Body of pancreas (tissue), 4 donors: ENCODE data around the gene DAB1. TPM values are rescaled to one million over a fixed set of nuclear protein-coding genes. Genes with fewer than 3 reads are reported as not detected.

Experiments
- ATAC-seq: fragments of 150-250 bp; one replicate; pipeline ENCODE4 v1.9.1; 2016
- DNase-seq, 4 donors: peaks; one replicate each; pipeline ENCODE4 v3.0.0-alpha.2; 2019
- H3K27ac ChIP-seq, 4 donors: fragments of 200-600 bp; sonication (generic); 1 replicate in 3 of 4; 2 replicates in 1 of 4; pipeline versions ENCODE4 v1.5.1 to v1.6.1; 2016 to 2019; ENCODE audit warnings: mild to moderate bottlenecking in 1 of 4, mixed read lengths in 1 of 4, moderate library complexity in 1 of 4
- H3K27me3 ChIP-seq, 2 donors: fragments of 200-600 bp; sonication (generic); one replicate each; pipeline ENCODE4 v1.6.0; 2016; ENCODE audit warnings: mild to moderate bottlenecking in 1 of 2
- H3K36me3 ChIP-seq, 2 donors: fragments of 200-600 bp; sonication (generic); replicated peaks in 1 of 2; 2 replicates each; pipeline ENCODE4 v1.5.1; 2016; ENCODE audit warnings: low read depth in 2 of 2; ENCODE audit not compliant: insufficient read depth in 1 of 2
- H3K4me1 ChIP-seq: fragments of 200-600 bp; sonication (generic); one replicate; pipeline ENCODE4 v1.6.0; 2016
- H3K4me3 ChIP-seq, 2 donors: fragments of 200-600 bp; sonication (generic); 1 replicate in 1 of 2; 2 replicates in 1 of 2; pipeline ENCODE4 v1.5.1; 2016 to 2019
- H3K9me3 ChIP-seq, 3 donors: fragments of 200-600 bp; sonication (generic); 1 replicate in 2 of 3; 2 replicates in 1 of 3; pipeline ENCODE4 v1.5.1; 2016
- CTCF ChIP-seq, 7 experiments: fragments of 450-650 bp in 4 of 7; fragments of 200-600 bp in 3 of 7; sonication (generic) in 3 of 7; IDR thresholded peaks; one replicate each; pipeline ENCODE4 v1.5.1; 2016 to 2019; ENCODE audit warnings: antibody characterized with exemption in 7 of 7
- POLR2A ChIP-seq, 3 donors: fragments of 450-650 bp; IDR thresholded peaks; one replicate each; pipeline ENCODE4 v1.6.1; 2016; ENCODE audit warnings: antibody characterized with exemption in 3 of 3, mild to moderate bottlenecking in 2 of 3
- WGBS, 2 donors: methylation state at CpG; one replicate each; pipeline ENCODE4 v1.1.5; 2017; 5-methylcytosine and 5-hydroxymethylcytosine counted together
- intact Hi-C: fragments of 100-400 bp; cut with DNase I; formaldehyde crosslinking; loops from one replicate; pipeline ENCODE4 v1.15.1; 2023
- total RNA-seq, 2 donors: library from RNA; depleted of rRNA; stranded (reverse); fragments of >200 nt; gene quantifications; one replicate each; pipeline ENCODE4 v1.1.0, GENCODE V29; 2016

Gene DAB1
- total RNA-seq, 2 donors from 2014 or later: under 0.01 TPM; not detected in 1

- no peak for ATAC-seq
- no peaks in the 10 kb centered on the region for H3K27me3 ChIP-seq
- no peak overlapping the region for H3K27ac ChIP-seq
- H3K4me1 ChIP-seq: no peaks in the 10 kb centered on the region
- H3K36me3 ChIP-seq: no peaks in the 10 kb centered on the region
- no peak overlapping the region for H3K4me3 ChIP-seq
- TF ChIP-seq CTCF (IDR thresholded peaks at IDR 0.05): no peak
- TF ChIP-seq POLR2A (IDR thresholded peaks at IDR 0.05): no peak
- peak in 1 of 4 donors; percentile 2 for DNase-seq
- WGBS, 2 donors: 33 to 49% methylated on average over 2 of the region's 2 CpGs
- intact Hi-C loops: no loop called here
- no peaks in the 10 kb centered on the region for H3K9me3 ChIP-seq
Observed at GRCh38 chr1:57013522-57013921, 410.3 kb downstream of the DAB1 start.

GRCh38 chr1:57012315-57012714, 411.5 kb downstream of the DAB1 start:
- H3K27ac ChIP-seq: no peak overlapping the region
- 90 to 91% methylated on average over 1 of the region's 1 CpG for WGBS, 2 donors
- no peaks in the 10 kb centered on the region for H3K4me1 ChIP-seq
- H3K36me3 ChIP-seq: no peaks in the 10 kb centered on the region
- no peak overlapping the region for H3K4me3 ChIP-seq
- intact Hi-C loops: no loop called here
- TF ChIP-seq CTCF (IDR thresholded peaks at IDR 0.05): no peak
- no peak for TF ChIP-seq POLR2A (IDR thresholded peaks at IDR 0.05)
- ATAC-seq: no peak
- DNase-seq: no peak
- H3K27me3 ChIP-seq: no peaks in the 10 kb centered on the region
- H3K9me3 ChIP-seq: no peaks in the 10 kb centered on the region

GRCh38 chr1:57010511-57010910, 413.3 kb downstream of the DAB1 start:
- Histone ChIP-seq H3K27me3 (no peaks in the 10 kb centered on the region), H3K27ac (no peak overlapping the region), H3K36me3 (no peaks in the 10 kb centered on the region), H3K9me3 (no peaks in the 10 kb centered on the region), H3K4me1 (no peaks in the 10 kb centered on the region), H3K4me3 (no peak overlapping the region)
- no peak for ATAC-seq
- TF ChIP-seq CTCF (IDR thresholded peaks at IDR 0.05): no peak
- no peak for TF ChIP-seq POLR2A (IDR thresholded peaks at IDR 0.05)
- WGBS, 2 donors: 86 to 92% methylated on average over 4 of the region's 4 CpGs
- intact Hi-C loops: no loop called here
- DNase-seq: no peak

- 63 to 77% methylated on average over 2 of the region's 2 CpGs for WGBS, 2 donors
- H3K27ac ChIP-seq: no peak overlapping the region
- no peak for DNase-seq
Observed at GRCh38 chr1:57007948-57008347, 415.9 kb downstream of the DAB1 start.

More at GRCh38 chr1:57007948-57008347, 415.9 kb downstream of the DAB1 start:
- no peaks in the 10 kb centered on the region for H3K36me3 ChIP-seq
- intact Hi-C loops: no loop called here
- no peaks in the 10 kb centered on the region for H3K4me1 ChIP-seq
- H3K4me3 ChIP-seq: no peak overlapping the region
- no peaks in the 10 kb centered on the region for H3K9me3 ChIP-seq
- ATAC-seq: no peak
- H3K27me3 ChIP-seq: no peaks in the 10 kb centered on the region
- no peak for TF ChIP-seq POLR2A (IDR thresholded peaks at IDR 0.05)
- TF ChIP-seq CTCF (IDR thresholded peaks at IDR 0.05): no peak
